ENCODE measurements around the gene MIOX. TPM values are rescaled to one million over a fixed set of nuclear protein-coding genes. Genes with fewer than 3 reads are reported as not detected.

The MIOX gene
- total RNA-seq, 1 donor from 2014 or later = not detected

DNA sequence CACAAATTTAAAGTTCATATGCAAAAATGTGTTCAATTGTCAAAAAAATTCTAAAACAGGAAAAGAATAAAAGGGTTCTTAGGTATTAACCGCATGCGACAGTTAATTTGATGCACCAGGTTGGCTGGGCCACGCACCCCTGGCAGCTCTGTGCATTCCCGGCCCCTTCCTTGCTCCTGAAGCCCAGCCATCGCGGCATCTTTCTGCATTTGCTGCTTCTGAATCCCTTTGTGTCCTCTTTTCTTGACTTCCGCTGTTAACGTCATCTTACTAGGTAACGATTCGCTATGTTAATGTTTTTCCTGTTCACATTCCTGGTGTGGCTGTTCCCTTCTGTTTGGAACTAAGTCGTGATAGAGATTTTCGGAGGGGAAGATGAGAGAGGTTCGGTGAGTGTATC is 51.1 kb downstream of the MIOX start:
- no peaks in the 10 kb centered on the region for H3K36me3 Mint-ChIP-seq (ENCODE audit: low read depth, unreplicated experiment)
- H3K4me1 Mint-ChIP-seq (ENCODE audit: unreplicated experiment) = peaks cover 11% of the 10 kb centered on the region
- peaks cover 2% of the 10 kb centered on the region for H3K27me3 Mint-ChIP-seq (ENCODE audit: unreplicated experiment)
- no peaks in the 10 kb centered on the region for H3K9me3 Mint-ChIP-seq (ENCODE audit: unreplicated experiment)
- TF ChIP-seq, protein P1, sequence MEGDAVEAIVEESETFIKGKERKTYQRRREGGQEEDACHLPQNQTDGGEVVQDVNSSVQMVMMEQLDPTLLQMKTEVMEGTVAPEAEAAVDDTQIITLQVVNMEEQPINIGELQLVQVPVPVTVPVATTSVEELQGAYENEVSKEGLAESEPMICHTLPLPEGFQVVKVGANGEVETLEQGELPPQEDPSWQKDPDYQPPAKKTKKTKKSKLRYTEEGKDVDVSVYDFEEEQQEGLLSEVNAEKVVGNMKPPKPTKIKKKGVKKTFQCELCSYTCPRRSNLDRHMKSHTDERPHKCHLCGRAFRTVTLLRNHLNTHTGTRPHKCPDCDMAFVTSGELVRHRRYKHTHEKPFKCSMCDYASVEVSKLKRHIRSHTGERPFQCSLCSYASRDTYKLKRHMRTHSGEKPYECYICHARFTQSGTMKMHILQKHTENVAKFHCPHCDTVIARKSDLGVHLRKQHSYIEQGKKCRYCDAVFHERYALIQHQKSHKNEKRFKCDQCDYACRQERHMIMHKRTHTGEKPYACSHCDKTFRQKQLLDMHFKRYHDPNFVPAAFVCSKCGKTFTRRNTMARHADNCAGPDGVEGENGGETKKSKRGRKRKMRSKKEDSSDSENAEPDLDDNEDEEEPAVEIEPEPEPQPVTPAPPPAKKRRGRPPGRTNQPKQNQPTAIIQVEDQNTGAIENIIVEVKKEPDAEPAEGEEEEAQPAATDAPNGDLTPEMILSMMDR (IDR thresholded peaks at IDR 0.05; ENCODE audit: unreplicated experiment) = no peak
- H3K4me3 Mint-ChIP-seq (ENCODE audit: unreplicated experiment) = no peak overlapping the region
- peak overlapping the region; percentile 44 for H3K27ac Mint-ChIP-seq (ENCODE audit: unreplicated experiment)
- no peak for DNase-seq (ENCODE audit: low spot score)

Other genes with a start within 250 kb of the MIOX start
- 48.5 TPM for gene TUBGCP6, start 241.8 kb upstream of the MIOX start, total RNA-seq (ENCODE audit: unreplicated experiment)
- gene HDAC10, start 235.6 kb upstream of the MIOX start, total RNA-seq (ENCODE audit: unreplicated experiment) = 42.1 TPM
- 33.4 TPM for gene MAPK12, start 225.2 kb upstream of the MIOX start, total RNA-seq (ENCODE audit: unreplicated experiment)
- gene MAPK11, start 216.5 kb upstream of the MIOX start, total RNA-seq (ENCODE audit: unreplicated experiment) = 62.4 TPM
- 96.5 TPM for gene PLXNB2, start 179.2 kb upstream of the MIOX start, total RNA-seq (ENCODE audit: unreplicated experiment)
- gene DENND6B, start 159.8 kb upstream of the MIOX start, total RNA-seq (ENCODE audit: unreplicated experiment) = 3.6 TPM
- 50.9 TPM for gene PPP6R2, start 143.5 kb upstream of the MIOX start, total RNA-seq (ENCODE audit: unreplicated experiment)
- 76.7 TPM for gene SBF1, start 11.8 kb upstream of the MIOX start, total RNA-seq (ENCODE audit: unreplicated experiment)
- 0.36 TPM for gene ADM2, start 5.3 kb upstream of the MIOX start, total RNA-seq (ENCODE audit: unreplicated experiment)
- 88.2 TPM for gene LMF2, start 20.8 kb downstream of the MIOX start, total RNA-seq (ENCODE audit: unreplicated experiment)
- 40.9 TPM for gene NCAPH2, start 21.4 kb downstream of the MIOX start, total RNA-seq (ENCODE audit: unreplicated experiment)
- 1.1 TPM for gene SCO2, start 38.7 kb downstream of the MIOX start, total RNA-seq (ENCODE audit: unreplicated experiment)
- gene TYMP, start 43.2 kb downstream of the MIOX start, total RNA-seq (ENCODE audit: unreplicated experiment) = 6.3 TPM
- gene KLHDC7B, start 59.0 kb downstream of the MIOX start, total RNA-seq (ENCODE audit: unreplicated experiment) = not detected
- gene SYCE3, start 76.1 kb downstream of the MIOX start, total RNA-seq (ENCODE audit: unreplicated experiment) = not detected
- gene CPT1B, start 91.6 kb downstream of the MIOX start, total RNA-seq (ENCODE audit: unreplicated experiment) = 89.0 TPM
- 94.6 TPM for gene CHKB, start 96.0 kb downstream of the MIOX start, total RNA-seq (ENCODE audit: unreplicated experiment)
- gene MAPK8IP2, start 113.9 kb downstream of the MIOX start, total RNA-seq (ENCODE audit: unreplicated experiment) = 0.69 TPM
- gene ARSA, start 141.3 kb downstream of the MIOX start, total RNA-seq (ENCODE audit: unreplicated experiment) = 59.6 TPM
- gene SHANK3, start 186.0 kb downstream of the MIOX start, total RNA-seq (ENCODE audit: unreplicated experiment) = 223 TPM

Data from endothelial cell (in vitro differentiated cells).